HG02973 (cell line): ENCODE data around the gene G2E3.

ENCODE experiments used
- ATAC-seq: cut with Tn5 transposase; IDR thresholded peaks from one replicate; pipeline ENCODE4 v1.9.1; 2021; ENCODE audit warnings: moderate library complexity; ENCODE audit not compliant: unreplicated experiment

The G2E3 gene

GRCh38 chr14:30648471-30648870 is 89.5 kb downstream of the G2E3 start:
- no peak for ATAC-seq

DNA sequence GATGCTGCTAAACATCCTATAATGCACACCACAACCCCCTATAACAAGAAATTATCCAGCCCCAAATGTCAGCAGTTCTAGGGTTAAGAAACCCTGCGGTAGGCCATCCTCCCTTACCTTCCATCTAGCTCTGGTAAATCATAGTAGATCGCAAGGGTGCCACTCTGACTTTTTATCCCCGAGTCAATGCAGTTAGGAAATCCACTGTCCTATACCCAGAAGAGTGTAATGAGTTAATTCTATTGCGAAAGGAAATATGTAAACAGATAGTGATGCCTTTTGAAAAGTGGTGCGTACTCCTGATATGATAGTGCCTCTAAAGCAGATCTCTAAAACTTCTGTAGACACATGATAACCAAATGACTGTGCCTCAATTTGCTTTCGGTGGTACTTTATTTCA is 93.0 kb downstream of the G2E3 start:
- no peak for ATAC-seq

DNA sequence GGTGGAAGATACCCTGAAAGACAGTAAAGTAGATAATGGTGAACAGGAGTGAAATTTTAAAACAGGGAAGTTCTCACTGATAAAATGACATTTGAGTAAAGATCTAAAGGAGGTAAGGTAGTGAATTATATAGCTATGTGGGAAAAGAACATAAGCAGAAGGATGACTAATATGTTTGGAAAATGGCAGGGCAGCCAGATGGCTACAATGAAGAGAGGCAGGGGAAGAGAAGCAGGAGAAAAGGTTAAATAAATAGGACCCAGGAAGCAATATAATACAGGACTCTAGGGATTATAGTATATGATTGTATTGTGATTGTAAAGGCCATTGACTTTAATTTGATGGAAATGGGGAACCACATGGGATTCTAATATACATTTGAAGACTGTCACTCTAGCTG is 96.2 kb downstream of the G2E3 start:
- no peak for ATAC-seq

DNA sequence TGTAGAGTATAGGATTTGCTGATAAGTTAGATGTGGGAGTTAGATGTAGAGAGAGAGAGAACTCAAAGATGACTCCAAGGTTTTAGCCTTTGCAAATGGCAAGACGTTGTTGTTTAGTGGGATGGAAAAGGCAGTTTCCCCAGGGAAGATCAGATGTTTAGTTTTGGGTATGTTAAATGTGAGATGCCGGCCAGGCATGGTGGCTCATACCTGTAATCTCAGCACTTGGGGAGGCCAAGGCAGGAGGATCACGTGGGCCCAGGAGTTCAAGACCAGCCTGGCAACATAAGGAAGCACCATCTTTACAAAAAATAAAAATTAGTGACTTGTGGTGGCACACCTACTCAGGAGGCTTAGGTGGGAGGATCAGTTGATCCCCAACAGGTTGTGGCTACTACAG is 96.7 kb downstream of the G2E3 start:
- ATAC-seq: no peak

- no peak for ATAC-seq
These were observed 97.3 kb downstream of the G2E3 start for GRCh38 chr14:30656190-30656632.

DNA sequence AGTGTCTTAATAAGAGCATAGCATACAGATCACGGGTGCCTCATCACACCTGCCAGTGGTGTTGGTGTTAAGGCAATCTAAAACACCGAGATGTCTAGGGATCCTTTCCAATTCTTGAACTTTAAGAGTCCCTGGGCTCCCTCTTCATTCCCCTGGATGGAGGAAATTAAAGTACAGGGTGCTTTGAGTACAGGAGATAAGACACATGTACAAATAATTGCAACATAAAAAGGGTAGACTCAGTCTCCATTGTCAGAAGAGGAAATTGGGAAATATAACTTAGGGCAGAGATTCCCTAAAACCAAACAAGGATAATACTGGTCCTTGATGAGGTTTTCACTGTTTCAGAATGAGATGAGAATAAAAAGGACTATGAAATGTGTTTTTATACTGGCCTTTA is 98.1 kb downstream of the G2E3 start:
- no peak for ATAC-seq

DNA sequence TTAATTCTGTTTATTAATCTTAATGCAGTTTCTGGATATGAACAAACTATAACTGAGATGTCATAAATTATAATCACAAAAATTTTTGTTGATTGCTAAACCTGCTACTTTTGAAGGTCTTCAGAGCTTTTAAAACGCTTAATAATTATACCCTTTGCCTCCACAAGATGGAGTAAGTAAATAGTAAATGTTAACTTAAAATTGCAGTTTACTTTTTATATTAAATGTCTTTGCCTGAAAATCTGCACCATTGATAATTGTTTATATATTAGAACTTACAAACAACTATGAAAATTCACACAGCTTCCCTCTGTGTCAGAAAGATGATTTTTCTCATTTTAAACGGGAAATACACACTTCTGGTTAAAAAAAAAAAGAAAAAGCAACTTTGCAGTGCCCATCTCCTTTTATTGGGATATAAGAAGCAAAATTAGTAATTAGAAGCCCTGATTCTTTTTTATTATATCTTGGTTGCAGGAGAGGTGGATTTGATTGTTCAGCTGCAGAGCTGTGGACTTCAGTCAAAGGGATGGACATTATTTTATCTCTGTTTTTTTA is 98.7 kb downstream of the G2E3 start:
- no peak for ATAC-seq

GRCh38 chr14:30658645-30659044 is 99.7 kb downstream of the G2E3 start:
- no peak for ATAC-seq

- no peak for ATAC-seq
These were observed 110.6 kb downstream of the G2E3 start for GRCh38 chr14:30669594-30669993.
